Activated T-cell treated with anti-CD3 and anti-CD28 coated beads for 1 hour (primary cell): ENCODE results near the gene PRKAG2.
A peak's percentile ranks its signal among the peaks of the same experiment; 100 is the strongest.

Experiments used
- DNase-seq: peaks from one replicate; pipeline ENCODE4 v3.0.0-alpha.2; 2020; ENCODE audit warnings: low read depth

Gene PRKAG2

DNA sequence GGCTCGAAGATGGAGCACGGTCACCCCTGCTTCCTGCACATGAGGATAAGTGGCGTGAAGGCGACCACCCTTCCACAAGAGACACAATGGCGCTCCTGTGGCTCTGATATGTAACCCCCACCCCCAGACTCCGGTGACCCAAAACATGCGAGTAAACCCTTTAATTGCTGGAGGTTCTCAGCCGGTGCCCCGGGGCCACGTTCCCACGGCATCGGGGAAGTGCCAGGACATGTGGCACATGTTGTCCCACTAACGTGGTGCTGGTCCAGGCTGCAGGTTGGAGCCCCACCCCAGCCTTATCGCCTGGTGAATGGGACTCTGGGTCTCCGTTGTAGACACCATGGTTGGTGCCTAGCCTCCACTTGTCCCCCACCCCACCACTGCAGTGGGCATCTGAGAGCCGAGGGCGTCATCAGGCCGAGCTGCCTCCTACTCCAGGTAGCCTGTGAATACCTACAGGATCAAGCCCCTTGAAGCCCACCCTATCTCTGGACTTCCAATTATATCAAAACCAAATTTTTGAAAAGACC, 132.8 kb downstream of the PRKAG2 start:
- no peak for DNase-seq

DNA sequence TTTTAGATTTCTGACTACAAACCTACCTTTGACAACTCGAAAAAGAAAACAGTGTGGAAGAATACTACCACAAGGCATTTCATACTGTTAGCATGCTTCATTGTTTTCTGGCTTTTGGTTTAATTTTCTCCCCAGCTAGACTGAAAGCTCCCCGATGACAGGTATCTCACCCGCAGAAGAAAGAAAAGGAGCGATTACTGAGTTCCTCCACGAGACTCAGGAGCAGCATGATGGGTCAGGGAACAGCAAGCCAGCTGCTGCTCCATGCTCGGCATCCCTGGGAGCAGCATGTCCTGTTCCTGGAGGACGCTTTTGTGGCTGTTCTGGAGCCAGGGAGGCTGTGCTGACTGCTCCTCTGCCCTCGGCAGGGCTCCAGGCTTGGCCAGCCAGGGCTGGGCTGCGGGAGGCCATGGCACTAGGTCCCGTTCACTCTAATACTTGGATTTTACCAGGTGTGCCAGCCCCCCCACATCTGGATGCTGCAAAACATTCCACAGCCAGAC, 133.4 kb downstream of the PRKAG2 start:
- no peak for DNase-seq

DNA sequence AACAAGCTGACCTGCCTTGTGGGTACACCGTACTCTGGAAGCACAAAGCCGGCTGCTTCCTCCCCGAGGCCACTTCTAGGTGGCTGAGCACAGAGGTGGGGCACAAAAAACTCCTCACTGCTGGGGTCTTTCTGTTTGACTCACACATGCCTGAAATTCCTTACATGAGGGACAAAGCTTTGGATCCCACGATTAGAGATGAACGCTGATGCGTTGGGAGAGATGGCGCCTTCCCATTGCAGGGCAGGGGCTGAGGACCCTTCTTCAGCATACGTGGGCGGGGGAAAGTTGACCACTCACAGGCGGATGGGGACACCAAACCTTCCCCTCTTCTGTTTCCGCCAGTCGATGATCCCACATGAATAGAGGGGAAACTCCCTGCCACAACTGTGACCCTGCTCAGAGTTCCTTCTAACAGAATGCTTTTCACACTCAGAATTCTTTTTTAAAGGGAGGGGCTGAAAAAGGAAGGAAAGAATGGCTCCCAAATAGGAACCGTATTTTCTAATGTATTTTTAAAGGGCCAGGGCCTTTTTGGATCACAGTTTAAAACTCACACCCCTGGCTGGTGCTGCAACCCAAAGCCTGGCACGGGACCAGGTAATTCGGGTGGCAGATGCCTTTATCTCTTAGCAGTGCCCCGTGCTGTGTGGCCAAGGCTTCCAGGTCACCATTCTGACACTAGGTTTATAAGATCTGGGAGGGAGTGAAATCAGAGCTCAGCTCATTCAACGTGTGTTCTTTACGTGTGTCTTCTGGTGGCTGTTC, 134.0 kb downstream of the PRKAG2 start:
- DNase-seq = no peak

DNA sequence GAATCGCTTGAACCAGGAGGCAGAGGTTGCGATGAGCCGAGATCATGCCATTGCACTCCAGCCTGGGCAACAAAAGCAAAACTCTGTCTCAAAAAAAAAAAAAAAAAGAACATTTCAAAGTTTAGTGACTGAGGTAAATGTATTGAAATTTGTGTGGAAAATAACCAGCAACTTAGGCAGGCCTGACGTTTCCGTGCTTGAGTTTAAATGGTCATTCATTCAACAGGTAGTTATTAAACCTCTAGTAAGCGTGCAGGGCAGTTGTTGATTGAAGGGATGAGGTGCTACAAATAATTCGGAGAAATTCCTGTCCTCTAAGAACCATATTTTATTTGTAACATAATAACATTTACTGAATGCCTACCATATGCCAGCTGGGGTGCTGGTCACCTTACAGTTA, 135.3 kb downstream of the PRKAG2 start:
- no peak for DNase-seq

DNA sequence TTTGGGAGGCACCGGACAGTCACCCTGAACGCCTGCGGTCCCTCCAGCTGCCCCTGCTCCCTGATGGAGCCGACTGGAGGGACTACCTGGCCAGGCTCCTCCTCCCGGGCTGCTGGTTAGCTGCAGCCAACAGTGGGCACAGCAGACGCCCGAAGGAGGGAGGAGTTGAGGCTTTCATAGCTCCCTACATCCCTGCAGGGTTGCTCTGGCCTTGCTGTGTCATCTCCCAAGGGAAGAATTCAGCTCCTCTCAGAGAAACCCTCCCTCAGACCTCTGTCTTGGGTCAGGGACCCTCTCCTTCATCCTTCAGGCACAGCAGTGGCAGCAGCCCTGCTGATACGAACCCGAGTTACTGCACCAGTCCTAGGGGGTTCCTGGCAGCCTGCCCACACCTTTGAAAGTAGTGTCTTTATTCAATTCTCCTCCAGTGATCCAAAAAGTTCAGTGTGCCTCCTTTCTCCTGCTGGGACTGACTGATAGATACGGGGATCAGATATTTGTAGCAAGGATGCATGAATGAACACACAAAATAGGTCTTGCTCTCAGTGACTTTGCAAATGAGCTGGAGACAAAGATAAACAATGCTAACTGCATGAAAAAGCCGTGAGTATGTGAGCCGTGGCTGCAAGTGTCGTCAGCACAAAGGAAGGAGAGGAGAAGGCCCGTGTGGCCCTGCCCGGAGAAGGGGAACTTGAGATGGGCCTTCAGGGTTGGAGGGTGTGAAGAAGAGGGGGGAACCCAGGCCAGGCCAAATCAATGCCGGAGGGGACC, 136.6 kb downstream of the PRKAG2 start:
- DNase-seq = no peak

DNA sequence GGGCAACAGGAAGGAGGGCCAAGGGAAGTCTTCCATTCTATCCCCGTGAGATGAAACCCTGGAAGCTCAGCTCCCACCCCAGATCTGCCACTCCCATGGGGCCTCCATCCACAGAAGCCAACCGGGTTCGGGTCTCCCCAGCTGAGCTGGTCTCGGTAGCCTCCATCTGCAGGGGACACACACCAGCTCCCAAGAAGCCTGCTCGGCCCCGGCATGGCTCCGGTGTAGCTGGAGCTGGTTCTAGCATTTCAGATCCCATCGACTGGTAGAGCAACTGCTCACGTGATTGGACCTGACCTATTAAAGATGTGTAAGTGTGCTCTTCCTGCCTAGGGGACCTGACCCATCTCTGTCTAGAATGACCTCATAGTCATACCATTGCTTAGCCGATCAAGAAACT, 138.0 kb downstream of the PRKAG2 start:
- no peak for DNase-seq

DNA sequence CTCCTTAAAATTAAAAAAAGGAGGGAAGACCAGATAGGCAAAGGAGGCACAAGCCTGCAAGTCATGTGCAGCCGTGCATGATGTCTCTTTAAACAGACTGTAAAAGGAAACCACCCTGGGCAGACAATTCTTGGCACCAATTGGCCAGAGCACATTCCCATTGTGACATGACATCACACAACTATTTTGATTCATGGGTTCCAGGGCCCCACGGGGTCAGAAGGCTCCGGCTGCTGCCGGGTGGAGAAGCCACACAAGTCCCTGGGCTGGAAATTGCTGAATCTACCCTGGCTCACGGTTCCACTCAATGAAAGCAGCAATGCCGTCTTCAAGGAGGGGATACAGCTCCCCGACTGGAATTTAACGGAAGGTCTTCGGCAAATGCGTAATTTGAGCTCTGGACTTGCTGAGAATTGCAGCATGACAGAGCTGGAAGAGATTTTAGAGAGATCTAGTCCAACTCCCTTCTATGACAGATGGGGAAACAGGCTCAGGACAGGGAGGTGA, 140.5 kb downstream of the PRKAG2 start:
- DNase-seq = no peak

DNA sequence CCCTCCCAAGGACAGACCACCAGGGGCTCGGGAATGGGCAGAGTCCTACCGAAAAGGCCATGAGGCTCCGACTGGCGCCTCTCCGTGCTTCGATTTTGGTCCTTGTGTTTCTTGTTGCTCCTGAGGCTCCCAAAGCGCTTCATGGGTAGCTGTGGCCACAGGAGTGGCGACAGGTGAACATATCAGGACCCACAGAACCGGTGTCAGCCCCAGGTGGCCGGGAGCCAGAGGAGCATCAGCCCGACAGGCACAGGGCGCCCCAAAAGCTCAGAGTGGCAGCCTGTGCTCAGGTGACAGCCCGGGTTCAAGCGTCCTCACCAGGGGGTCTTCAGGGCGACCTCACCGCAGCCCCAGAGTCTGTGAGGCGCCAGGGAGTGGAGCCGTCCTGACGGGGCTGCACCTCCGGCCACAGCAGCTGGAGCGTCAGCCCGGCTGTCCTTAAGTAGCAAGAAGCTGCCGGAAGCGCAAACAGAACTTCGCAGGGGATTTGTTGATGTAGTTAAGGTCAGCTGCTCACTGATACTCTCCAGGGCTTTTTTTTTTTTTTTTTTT, 141.0 kb downstream of the PRKAG2 start:
- no peak for DNase-seq

DNA sequence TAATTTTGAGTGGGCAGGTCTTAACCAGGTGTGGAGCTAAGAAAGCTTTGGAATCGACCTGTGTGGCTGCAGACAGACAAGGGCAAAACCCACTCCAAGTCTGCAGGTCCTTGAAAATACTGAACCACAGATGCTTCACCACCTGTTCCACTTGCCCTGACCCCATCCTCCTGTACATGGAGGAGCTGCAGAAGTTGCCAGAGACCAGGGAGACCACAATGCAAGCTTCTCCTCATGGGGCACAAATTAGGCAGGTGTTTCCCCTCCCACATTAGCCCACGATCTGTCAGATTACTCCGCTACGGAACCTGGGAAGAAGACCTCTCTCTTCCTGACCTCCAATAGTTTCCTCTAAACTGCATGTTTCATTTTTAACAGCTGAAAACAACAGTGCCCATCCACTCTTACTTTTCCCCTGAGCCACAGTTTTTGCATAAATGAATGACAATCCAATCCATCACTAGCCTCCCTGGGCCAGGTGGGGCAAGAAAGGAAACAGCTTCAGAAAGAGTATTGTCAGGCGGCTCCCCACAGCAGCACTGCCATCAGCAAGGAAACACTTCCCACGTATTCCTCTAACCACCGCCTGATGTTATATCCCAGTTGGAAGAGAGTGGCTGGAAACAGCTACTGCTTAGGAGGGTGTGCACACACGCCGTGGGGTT, 141.6 kb downstream of the PRKAG2 start:
- DNase-seq = no peak

DNA sequence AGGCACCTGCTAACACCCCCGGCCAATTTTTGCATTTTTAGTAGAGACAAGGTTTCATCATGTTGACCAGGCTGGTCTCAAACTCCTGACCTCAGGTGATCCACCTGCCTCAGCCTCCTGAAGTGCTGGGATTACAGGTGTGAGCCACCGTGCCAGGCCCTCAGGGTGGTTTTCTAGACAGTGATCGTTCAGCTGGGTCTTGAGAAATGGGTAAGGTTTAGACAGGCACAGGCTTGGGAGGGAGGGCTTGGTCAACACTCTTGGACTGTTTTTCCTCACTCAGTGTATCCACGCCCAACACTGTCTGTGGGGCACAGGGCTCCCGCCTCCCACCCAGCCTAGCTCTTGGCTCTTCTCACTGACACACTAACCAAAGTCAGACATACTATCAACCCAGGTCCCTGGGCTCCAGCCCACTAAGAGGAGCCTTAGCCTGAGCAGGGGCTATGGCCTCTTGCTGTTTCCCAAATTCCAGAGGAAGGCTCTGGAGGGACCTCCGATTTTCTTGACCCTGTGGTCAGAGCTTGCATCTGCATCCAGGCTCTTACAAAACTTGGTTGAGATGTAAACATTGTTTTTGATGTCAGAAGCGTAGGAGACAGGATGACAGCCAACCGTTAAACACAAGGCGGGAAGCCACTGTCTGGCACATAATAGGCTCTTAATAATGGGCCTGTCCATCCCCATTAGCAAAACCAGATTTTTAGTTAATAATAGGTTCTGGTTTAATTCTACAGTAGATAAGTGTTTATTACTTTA, 143.9 kb downstream of the PRKAG2 start:
- DNase-seq = no peak

DNA sequence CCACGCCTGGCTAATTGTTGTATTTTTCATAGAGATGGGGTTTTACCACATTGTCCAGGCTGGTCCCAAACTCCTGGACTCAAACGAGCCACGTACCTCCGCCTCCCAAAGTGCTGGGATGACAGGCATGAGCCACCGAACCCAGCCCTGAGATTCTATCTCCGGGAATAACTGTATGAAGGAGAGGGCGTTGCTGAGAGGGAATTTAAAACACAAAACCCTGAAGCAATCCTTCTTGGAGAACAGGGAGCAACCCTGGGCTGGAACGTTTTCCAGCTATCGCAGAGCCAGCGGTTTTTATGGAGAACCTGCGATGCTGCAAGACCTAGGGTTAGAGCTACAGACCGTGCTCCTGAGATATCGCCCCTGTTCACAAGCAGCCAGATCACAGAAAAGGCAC, 144.6 kb downstream of the PRKAG2 start:
- DNase-seq = no peak

DNA sequence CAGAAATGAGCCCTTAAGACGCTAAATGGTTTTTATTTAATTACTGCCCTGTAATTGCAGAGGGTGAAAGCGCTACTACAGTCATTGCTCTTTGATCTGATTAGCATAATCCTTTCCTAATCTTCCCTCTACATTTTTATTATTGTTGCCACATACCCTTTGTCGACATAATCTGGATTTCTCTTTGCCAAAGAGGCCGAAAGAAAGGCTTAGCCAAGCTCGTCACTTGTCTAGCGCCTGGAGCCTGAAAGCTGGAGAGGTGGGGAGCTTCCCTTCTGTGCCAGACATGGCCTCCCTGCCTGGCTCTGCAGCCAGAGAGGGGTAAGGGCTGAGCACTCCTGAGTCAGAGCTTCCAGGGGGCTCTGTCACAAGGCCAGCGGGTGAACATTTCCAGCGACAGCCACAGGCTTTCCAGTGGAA, 145.9 kb downstream of the PRKAG2 start:
- no peak for DNase-seq

DNA sequence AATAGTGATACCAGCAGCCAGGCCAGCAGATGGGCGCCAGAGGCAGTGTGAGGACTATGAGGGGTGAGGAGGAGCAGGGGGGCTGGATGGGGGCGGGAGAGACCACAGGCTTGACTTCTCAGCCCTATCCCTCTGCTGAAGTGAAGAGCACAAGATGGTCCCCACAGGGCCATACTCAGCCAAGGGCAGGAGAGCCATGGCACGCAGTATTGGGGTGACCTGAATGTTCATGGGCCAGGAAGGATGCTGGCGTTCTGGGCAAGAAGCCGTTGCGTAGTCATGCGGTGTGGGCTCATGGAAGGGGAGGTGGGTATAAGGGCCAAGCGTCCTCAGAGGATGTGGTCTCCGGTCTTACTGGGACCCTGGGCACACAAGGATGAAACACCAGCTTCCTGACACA, 146.3 kb downstream of the PRKAG2 start:
- no peak for DNase-seq

DNA sequence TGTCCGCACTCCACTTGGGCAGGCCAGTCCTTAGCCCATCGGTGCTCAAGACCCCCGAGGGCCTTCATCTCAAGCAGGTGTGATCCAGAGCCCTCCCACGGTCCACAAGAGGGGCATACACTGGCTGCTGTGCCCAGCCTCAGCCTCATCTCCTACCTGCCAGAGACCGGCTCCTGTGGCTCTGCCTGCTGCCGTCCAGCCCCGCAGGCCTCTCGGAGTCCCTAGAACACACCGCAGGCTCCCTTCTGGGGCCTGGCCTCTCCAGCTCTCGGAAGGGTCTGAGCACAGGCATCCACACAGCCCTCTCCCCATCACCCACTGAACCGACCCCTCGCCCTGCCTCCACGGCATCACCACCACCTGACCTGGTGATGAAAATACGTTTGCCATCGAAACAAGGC, 147.4 kb downstream of the PRKAG2 start:
- no peak for DNase-seq

DNA sequence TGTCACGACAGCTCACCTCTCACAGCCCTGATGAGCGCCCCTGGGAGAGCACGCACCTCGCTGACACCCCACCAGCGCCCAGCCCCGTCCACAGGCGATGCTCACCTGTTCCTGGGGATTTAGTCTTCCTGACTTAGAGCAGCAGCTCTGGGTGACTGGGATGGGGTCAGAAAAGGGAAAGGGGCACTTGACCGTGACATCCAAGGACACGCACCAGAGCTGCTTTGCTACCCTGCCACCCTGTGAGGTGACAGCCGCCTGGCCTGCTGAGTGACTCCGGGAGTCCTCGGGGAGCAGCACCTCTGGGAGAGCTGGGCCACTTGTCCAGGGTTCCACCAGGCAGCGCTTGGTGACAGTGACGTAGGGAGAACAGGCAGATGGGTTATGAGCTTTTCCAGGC, 148.2 kb downstream of the PRKAG2 start:
- no peak for DNase-seq

DNA sequence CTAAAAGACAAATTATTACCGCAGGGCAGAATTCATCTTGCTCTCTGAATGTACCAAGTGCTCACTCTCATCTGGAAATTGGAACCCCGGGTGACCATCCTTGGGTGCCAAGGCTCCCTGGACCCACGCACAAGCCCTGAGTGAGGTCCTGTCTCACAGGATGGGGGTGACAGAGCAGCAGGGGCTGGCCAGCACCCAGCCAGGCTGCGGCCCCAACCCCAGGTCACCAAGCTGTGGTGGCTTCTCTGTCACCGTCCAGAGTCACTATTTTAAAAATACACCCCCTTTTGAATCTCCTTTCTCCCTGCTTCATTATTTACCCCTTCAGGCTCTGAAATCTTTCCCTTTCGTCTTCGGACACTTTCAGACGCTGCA, 148.6 kb downstream of the PRKAG2 start:
- DNase-seq = no peak

DNA sequence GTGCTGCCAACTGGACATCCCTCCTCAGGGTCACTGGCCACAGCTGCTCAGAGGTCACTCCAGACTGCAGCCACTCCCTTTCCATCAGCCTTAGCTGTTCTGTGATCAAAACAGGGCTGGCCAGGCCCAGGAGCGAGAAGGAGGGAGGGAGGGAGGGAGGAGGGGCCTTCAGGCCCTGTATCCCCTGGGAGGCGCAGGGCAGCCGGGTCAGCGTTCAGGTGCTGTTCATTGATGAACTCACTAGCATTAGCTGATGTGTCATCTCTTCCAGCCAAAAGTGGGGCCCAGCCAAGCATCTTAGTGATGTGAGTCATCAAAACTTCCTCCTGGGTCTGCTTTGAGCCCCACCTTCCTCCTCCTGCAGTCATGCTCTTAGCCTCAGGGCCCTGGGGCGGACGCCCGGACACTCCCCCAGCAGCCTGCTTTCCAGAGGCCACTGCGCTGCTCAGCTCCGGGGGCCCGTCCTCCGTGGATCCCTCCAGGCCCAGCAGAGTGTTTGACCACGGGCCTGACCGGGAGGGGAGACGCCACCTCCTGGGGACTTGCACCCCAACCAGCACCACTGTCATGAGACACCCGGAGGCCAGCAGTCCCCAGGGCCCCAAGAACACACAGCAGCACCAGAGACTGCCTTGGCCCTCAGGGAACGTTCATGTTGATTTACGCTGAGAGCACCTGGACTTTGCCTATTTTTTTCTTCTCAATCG, 149.2 kb downstream of the PRKAG2 start:
- peak; percentile 20 for DNase-seq

DNA sequence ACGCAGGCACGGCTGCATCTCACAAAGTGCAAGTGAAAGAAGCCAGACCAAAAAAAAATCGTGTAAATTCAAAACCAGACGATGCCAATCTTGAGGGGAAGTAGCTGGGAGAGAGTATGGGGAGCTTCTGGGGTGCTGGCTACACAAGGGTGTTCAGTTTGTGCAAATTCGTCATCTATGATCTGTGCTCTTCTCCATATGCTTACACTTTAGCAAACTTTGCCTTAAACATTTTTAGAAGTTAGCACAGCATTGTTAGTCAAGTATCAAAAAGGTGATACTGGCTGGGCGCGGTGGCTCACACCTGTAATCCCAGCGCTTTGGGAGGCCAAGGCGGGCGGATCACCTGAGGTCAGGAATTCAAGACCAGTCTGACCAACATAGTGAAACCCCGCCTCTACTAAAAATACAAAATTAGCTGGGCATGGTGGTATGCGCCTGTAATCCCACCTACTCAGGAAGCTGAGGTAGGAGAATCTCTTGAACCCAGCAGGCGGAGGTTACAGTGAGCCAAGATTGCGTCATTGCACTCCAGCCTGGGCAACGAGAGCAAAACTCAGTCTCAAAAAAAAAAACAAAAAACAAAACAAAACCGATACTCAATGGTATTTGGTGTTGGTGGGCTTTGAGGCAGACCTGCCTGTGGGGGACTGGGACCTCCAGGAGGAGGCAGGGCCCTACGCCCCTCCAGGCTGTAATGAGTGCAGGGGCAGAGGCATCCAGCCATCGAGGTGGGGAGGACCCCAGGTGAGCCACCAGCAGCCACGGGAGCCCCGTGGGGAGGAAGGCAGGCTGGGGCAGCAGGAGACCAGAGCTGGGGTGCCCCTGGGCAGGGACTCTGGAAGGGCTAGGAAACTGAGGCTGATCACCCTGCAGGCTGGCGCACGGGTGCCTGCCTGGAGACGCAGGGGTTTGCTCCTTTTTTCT, 150.0 kb downstream of the PRKAG2 start:
- no peak for DNase-seq

DNA sequence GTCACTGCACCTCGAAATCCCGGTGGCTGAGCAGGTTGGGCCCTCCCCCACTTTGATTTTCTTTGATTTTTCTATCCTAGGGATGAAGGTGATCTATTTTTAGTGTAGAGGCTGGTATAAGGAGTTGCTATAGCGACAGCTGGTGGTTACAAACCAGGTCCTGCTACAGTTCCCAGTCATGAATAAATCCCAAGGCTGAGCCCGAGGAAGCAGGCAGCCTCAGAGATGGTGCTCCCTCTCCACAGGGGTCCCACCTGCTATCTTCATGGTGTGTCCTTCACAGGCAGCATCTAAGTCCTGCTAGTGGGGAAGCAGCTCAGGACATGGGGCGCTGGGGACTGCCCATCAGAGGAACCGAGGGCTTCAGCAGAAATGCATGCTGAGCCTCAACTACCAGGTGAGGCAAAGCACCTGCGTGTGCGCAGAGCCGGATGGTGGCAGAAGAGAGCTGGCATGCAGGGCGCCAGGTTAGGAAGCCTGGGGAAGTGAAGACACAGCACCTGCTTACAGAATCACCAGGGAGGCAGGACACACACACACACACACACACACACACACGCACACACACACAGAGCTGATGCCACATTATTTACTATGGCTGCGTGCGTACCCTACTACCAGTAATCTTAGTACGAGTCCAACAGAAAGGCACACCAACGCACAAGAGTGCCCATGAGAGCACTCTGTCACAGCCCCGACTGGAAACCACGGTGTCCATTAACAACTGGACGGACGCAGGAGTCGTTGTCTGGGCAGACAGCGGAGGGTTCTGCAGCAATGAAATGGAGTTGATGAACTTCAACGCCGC, 150.9 kb downstream of the PRKAG2 start:
- no peak for DNase-seq
